Measurements from ENCODE around the gene PTMS. TPM values are rescaled to one million over a fixed set of nuclear protein-coding genes. Genes with fewer than 3 reads are reported as not detected.

The PTMS gene
- total and polyA plus RNA-seq, 9 of the 15 experiments (the other 6 are each of a cell fraction or from before 2014, with no cell fraction given), result 5.1 to 287 (median 78.5) TPM

DNA sequence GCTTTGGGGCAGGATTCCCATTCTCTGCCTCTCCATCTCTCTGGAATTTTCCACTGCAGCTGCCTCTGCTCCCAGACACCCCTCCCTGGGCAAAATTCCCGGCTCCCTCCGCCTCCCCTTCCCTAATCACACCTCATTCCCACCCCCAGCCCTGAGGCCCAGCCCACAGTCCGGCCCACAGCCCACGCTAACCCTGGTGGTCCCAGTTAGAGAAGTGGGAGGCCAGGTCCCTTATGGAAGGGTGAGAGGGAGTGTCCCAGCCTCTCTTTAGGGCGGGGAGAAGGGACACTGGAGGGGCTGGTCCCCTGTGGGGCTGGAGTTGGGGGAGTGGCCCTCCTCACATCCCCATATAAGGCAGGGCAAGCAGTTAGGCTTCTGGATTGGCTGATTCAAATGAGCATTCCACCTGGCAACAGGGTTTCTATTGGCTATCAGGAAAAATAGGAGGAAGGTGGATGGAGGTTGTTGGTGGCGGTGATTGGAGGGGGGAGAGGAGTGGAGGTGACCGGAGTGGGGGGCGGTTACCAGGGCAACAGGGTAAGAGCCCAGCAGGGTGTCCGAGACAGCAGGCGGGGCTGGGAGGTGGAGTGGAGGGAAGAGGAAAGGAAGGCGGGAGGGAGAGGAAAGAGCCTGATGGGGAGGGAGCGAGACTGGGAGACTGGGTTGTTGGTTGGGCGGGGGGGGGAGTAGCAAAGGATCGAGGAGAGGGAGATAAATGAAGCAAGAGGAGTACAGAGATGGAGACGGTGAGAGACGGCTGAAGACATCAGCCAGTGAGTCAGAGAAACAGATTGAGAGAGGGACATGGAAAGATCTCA lies 1.9 kb upstream of the PTMS start (continued):
- TF ChIP-seq TAL1 (IDR thresholded peaks at IDR 0.05) (no peak; the same call in 1 of the 2 replicates), CSDE1 (IDR thresholded peaks at IDR 0.05) (no peak; a peak in 1 of 4 replicates), SREBF1 (IDR thresholded peaks at IDR 0.05; ENCODE audit: borderline replicate concordance, low read depth, low read length) (no peak), TRIM24 (IDR thresholded peaks at IDR 0.05) (no peak), E2F4 (CRISPR knock-in tag; IDR thresholded peaks at IDR 0.05; ENCODE audit: low read depth) (no peak), MYBL2 (IDR thresholded peaks at IDR 0.05; ENCODE audit: low read depth) (peak; percentile 89), MYBL2 (CRISPR knock-in tag; IDR thresholded peaks at IDR 0.05; ENCODE audit: borderline replicate concordance) (no peak), ZNF699 (CRISPR knock-in tag; IDR thresholded peaks at IDR 0.05; ENCODE audit: insufficient replicate concordance) (no peak), NKRF (IDR thresholded peaks at IDR 0.05; ENCODE audit: borderline replicate concordance) (no peak), ZFP1 (CRISPR knock-in tag; IDR thresholded peaks at IDR 0.05) (no peak), KLF16 (IDR thresholded peaks at IDR 0.05) (no peak), CBX1 (IDR thresholded peaks at IDR 0.05; ENCODE audit: low read depth) (no peak), DMBX1 (CRISPR knock-in tag; IDR thresholded peaks at IDR 0.05; ENCODE audit: borderline replicate concordance) (no peak), ESRRA (IDR thresholded peaks at IDR 0.05; ENCODE audit: borderline replicate concordance, low read depth) (no peak), MBD2 (IDR thresholded peaks at IDR 0.05; ENCODE audit: borderline replicate concordance, low read depth) (peak; percentile 74; the same call in 1 of the 2 replicates)
- TF ChIP-seq, protein P1, sequence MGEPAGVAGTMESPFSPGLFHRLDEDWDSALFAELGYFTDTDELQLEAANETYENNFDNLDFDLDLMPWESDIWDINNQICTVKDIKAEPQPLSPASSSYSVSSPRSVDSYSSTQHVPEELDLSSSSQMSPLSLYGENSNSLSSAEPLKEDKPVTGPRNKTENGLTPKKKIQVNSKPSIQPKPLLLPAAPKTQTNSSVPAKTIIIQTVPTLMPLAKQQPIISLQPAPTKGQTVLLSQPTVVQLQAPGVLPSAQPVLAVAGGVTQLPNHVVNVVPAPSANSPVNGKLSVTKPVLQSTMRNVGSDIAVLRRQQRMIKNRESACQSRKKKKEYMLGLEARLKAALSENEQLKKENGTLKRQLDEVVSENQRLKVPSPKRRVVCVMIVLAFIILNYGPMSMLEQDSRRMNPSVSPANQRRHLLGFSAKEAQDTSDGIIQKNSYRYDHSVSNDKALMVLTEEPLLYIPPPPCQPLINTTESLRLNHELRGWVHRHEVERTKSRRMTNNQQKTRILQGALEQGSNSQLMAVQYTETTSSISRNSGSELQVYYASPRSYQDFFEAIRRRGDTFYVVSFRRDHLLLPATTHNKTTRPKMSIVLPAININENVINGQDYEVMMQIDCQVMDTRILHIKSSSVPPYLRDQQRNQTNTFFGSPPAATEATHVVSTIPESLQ (CRISPR knock-in tag; IDR thresholded peaks at IDR 0.05), result no peak
- TF ChIP-seq, protein P2, sequence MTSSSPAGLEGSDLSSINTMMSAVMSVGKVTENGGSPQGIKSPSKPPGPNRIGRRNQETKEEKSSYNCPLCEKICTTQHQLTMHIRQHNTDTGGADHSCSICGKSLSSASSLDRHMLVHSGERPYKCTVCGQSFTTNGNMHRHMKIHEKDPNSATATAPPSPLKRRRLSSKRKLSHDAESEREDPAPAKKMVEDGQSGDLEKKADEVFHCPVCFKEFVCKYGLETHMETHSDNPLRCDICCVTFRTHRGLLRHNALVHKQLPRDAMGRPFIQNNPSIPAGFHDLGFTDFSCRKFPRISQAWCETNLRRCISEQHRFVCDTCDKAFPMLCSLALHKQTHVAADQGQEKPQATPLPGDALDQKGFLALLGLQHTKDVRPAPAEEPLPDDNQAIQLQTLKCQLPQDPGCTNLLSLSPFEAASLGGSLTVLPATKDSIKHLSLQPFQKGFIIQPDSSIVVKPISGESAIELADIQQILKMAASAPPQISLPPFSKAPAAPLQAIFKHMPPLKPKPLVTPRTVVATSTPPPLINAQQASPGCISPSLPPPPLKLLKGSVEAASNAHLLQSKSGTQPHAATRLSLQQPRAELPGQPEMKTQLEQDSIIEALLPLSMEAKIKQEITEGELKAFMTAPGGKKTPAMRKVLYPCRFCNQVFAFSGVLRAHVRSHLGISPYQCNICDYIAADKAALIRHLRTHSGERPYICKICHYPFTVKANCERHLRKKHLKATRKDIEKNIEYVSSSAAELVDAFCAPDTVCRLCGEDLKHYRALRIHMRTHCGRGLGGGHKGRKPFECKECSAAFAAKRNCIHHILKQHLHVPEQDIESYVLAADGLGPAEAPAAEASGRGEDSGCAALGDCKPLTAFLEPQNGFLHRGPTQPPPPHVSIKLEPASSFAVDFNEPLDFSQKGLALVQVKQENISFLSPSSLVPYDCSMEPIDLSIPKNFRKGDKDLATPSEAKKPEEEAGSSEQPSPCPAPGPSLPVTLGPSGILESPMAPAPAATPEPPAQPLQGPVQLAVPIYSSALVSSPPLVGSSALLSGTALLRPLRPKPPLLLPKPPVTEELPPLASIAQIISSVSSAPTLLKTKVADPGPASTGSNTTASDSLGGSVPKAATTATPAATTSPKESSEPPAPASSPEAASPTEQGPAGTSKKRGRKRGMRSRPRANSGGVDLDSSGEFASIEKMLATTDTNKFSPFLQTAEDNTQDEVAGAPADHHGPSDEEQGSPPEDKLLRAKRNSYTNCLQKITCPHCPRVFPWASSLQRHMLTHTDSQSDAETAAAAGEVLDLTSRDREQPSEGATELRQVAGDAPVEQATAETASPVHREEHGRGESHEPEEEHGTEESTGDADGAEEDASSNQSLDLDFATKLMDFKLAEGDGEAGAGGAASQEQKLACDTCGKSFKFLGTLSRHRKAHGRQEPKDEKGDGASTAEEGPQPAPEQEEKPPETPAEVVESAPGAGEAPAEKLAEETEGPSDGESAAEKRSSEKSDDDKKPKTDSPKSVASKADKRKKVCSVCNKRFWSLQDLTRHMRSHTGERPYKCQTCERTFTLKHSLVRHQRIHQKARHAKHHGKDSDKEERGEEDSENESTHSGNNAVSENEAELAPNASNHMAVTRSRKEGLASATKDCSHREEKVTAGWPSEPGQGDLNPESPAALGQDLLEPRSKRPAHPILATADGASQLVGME (CRISPR knock-in tag; IDR thresholded peaks at IDR 0.05), result no peak

Measured in K562 (cell line).